ENCODE results near the gene ZAR1L.
"Not testable (repeated sequence)": the region's sequence is repeated elsewhere in the genome, so short reads cannot be mapped to it uniquely, and the experiment has no call there.

The ZAR1L gene, protein sequence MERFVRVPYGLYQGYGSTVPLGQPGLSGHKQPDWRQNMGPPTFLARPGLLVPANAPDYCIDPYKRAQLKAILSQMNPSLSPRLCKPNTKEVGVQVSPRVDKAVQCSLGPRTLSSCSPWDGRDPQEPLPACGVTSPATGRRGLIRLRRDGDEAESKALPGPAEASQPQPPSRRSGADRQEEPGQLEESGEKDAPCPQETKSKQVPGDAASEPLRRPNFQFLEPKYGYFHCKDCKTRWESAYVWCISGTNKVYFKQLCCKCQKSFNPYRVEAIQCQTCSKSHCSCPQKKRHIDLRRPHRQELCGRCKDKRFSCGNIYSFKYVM

DNA sequence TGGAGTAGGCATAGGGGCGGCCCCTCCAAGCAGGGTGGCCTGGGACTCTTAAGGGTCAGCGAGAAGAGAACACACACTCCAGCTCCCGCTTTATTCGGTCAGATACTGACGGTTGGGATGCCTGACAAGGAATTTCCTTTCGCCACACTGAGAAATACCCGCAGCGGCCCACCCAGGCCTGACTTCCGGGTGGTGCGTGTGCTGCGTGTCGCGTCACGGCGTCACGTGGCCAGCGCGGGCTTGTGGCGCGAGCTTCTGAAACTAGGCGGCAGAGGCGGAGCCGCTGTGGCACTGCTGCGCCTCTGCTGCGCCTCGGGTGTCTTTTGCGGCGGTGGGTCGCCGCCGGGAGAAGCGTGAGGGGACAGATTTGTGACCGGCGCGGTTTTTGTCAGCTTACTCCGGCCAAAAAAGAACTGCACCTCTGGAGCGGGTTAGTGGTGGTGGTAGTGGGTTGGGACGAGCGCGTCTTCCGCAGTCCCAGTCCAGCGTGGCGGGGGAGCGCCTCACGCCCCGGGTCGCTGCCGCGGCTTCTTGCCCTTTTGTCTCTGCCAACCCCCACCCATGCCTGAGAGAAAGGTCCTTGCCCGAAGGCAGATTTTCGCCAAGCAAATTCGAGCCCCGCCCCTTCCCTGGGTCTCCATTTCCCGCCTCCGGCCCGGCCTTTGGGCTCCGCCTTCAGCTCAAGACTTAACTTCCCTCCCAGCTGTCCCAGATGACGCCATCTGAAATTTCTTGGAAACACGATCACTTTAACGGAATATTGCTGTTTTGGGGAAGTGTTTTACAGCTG lies at the start of gene ZAR1L, which contains the start of gene BRCA2:
Gene ZAR1L, minus strand, starts transcription at position 126 of the 790 bp plus-strand sequence. CDS start 3,438 bp downstream, outside the sequence.
Gene BRCA2, plus strand, starts transcription at position 271 of the 790 bp plus-strand sequence. CDS start 953 bp downstream, outside the sequence.
- CTCF ChIA-PET, result interaction anchor here (1.2 kb wide), 1 partner anchor 406 kb away, joined by 4 read pairs; no protein-coding TSS in a partner anchor

GRCh38 chr13:32362574-32362973 lies 47.4 kb upstream of the ZAR1L start:
- ChIA-PET POLR2A (ENCODE audit: low non-redundant PET) (no interaction called here), CTCF (interaction anchor here (1.2 kb wide), 1 partner anchor 432 kb away, joined by 3 read pairs; no protein-coding TSS in a partner anchor)
- DNase-seq (ENCODE audit: low spot score), result no peak
- TF ChIP-seq CTCF (conservative IDR thresholded peaks at IDR 0.05; ENCODE audit: low read depth), result no peak
- no peak overlapping the region for H3K27ac ChIP-seq

More for the DNA sequence above, at the start of gene ZAR1L, which contains the start of gene BRCA2:
- peak; percentile 75 for DNase-seq (ENCODE audit: low spot score)
- POLR2A ChIA-PET (ENCODE audit: low non-redundant PET), result interaction anchor here (0.5 kb wide), 2 partner anchors 306 to 468 kb away, joined by 3 read pairs; no protein-coding TSS in a partner anchor
- TF ChIP-seq CTCF (conservative IDR thresholded peaks at IDR 0.05; ENCODE audit: low read depth), result no peak
- H3K27ac ChIP-seq, result peak within 1 kb of the TSS; percentile 93

DNA sequence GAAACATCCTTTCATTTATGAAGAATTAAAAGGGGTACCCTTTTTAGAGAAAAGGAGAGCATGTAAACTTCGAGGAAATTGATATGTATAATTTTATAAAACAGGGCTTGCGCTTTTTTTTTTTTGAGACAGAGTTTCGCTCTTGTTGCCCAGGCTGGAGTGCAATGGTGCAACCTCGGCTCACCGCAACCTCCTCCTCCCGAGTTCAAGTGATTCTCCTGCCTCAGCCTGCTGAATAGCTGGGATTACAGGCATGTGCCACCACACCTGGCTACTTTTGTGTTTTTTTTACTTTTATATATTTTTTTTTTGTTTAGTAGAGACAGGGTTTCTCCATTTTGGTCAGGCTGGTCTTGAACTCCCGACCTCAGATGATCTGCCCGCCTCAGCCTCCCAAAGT lies 40.8 kb upstream of the ZAR1L start:
- DNase-seq (ENCODE audit: low spot score); CTCF ChIA-PET; H3K27ac ChIP-seq; POLR2A ChIA-PET (ENCODE audit: low non-redundant PET): not testable (repeated sequence)

DNA sequence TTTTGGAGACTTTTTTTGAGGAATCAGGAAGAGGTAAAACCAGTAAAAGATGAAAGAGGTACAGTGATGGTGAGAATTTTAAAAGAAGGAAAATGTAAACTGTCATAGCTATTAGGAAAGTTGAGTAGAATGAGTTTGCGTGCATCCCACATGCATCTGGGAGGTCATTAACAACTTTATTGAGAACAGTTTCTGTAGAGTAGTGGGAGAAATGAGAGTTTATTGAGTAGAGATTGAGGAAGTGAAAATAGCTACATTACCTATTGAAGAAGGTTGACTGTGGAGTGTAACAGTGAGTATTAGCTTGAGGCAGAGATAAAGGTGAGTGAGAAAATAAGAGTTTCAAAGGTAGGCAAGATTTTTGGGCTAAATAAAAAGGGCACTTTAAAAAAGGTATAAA lies 38.9 kb upstream of the ZAR1L start:
- ChIA-PET CTCF (no interaction called here), POLR2A (ENCODE audit: low non-redundant PET) (no interaction called here)
- H3K27ac ChIP-seq, result no peak overlapping the region
- no peak for DNase-seq (ENCODE audit: low spot score)
- no peak for TF ChIP-seq CTCF (conservative IDR thresholded peaks at IDR 0.05; ENCODE audit: low read depth)

DNA sequence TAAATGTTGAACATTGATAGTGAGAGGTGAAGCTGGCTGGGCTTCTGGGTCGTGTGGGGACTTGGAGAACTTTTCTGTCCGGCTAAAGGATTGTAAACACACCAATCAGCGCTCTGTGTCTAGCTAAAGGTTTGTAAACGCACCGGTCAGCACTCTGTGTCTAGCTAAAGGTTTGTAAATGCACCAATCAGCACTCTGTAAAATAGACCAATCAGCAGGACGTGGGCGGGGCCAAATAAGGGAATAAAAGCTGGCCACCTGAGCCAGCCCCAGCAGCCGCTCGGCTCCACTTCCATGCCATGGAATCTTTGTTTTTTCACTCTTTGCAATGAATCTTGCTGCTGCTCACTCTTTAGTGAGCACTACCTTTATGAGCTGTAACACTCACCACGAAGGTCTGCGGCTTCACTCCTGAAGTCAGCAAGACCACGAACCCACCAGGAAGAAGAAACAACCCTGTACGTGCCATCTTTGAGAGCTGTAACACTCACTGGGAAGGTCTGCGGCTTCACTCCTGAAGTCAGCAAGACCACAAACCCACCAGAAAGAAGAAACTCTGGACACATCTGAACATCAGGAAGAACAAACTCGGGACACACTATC lies 35.8 kb upstream of the ZAR1L start:
- H3K27ac ChIP-seq; DNase-seq (ENCODE audit: low spot score); POLR2A ChIA-PET (ENCODE audit: low non-redundant PET): not testable (repeated sequence)
- CTCF ChIA-PET, result interaction anchor here (0.6 to 0.9 kb wide), 3 partner anchors 50 to 867 kb away, joined by 3 to 5 read pairs (median 4); no protein-coding TSS in a partner anchor

DNA sequence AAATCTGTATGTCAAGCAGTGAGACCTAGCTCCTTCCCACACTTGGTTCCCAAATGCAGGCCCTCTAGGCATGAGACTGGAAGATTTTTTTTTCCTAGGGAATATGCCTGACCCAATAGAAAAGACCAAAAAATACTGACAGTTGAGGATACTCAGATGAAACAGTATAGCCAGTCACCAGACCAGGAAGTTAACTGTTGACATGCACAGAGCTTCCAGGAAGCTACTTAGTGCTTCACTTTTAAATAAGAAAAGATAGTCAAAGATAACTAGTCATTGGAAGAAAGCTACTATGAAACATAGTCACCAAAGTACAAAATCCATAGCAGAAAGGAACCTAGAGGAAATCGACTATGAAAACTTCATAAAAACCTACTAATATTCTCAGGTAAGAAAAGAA lies 32.5 kb upstream of the ZAR1L start:
- no peak for DNase-seq (ENCODE audit: low spot score)
- no peak for TF ChIP-seq CTCF (conservative IDR thresholded peaks at IDR 0.05; ENCODE audit: low read depth)
- CTCF ChIA-PET, result interaction anchor here (0.8 to 1.2 kb wide), 2 partner anchors 118 to 1195 kb away, joined by 3 read pairs; no protein-coding TSS in a partner anchor
- H3K27ac ChIP-seq, result no peak overlapping the region
- POLR2A ChIA-PET (ENCODE audit: low non-redundant PET), result no interaction called here

DNA sequence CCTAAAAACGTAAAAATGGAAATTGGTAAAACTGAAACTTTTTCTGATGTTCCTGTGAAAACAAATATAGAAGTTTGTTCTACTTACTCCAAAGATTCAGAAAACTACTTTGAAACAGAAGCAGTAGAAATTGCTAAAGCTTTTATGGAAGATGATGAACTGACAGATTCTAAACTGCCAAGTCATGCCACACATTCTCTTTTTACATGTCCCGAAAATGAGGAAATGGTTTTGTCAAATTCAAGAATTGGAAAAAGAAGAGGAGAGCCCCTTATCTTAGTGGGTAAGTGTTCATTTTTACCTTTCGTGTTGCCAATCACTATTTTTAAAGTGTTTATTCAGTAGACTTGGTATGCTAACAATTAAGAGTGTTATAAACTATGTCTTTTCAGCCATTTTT lies 25.8 kb upstream of the ZAR1L start:
- no peak for DNase-seq (ENCODE audit: low spot score)
- H3K27ac ChIP-seq, result no peak overlapping the region
- no peak for TF ChIP-seq CTCF (conservative IDR thresholded peaks at IDR 0.05; ENCODE audit: low read depth)
- ChIA-PET POLR2A (ENCODE audit: low non-redundant PET) (no interaction called here), CTCF (no interaction called here)
